T-helper 1 cell treated with Interleukin-12 subunit alpha and Interleukin-12 subunit beta and Interleukin-4 antibody, amounts not matched to agents 30 ng/mL and 1 ng/mL, for 36 hours (primary cell): Measurements from ENCODE around the gene THY1. TPM values are rescaled to one million over a fixed set of nuclear protein-coding genes. Genes with fewer than 3 reads are reported as not detected.

Experiments
- intact Hi-C: fragments of 100-400 bp; cut with micrococcal nuclease; formaldehyde crosslinking; loops from one replicate; pipeline ENCODE4 v1.15.1; 2024
- total RNA-seq: library from RNA; stranded (reverse); gene quantifications from 2 replicates; pipeline ENCODE4 v1.2.3, GENCODE V29; 2022

The THY1 gene
- total RNA-seq, 1 donor from 2014 or later: 3.5 TPM

DNA sequence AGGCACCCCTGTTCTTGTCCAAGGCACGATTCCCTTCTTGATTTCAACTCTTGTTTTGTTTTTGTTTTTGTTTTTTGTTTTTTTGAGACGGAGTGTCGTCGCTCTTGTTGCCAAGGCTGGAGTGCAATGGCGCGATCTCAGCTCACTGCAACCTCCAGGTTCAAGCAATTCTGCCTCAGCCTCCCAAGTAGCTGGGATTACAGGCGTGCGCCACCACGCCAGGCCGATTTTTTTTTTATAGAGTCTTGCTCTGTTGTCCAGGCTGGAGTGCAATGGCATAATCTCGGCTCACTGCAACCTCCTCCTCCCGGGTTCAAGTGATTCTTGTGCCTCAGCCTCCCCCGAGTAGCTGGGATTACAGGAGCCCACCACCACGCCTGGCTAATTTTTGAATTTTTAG is 40.5 kb downstream of the THY1 start:
- intact Hi-C loops: loop anchor here (5.0 to 10.0 kb wide), 2 partner anchors 325 to 342 kb away; partner anchors contain the start of genes HYOU1 and NECTIN1

GRCh38 chr11:119382101-119382500 is 40.9 kb downstream of the THY1 start:
- intact Hi-C loops: loop anchor here (5.0 to 10.0 kb wide), 2 partner anchors 325 to 343 kb away; partner anchors contain the start of genes HYOU1 and NECTIN1

GRCh38 chr11:119381181-119381988 is 41.6 kb downstream of the THY1 start, which contains the start of gene USP2:
Gene USP2, minus strand, starts transcription at chr11:119381690. Its CDS starts 8,210 bp downstream, at chr11:119373480.
- intact Hi-C loops: loop anchor here (1.0 to 10.0 kb wide), 8 partner anchors 17 to 343 kb away; partner anchors contain the start of genes CBL, HYOU1, NECTIN1 and RNF26

- intact Hi-C loops: loop anchor here (1.0 to 10.0 kb wide), 8 partner anchors 17 to 344 kb away; partner anchors contain the start of genes CBL, HYOU1, NECTIN1 and RNF26
Measured at GRCh38 chr11:119380827-119381180, 42.2 kb downstream of the THY1 start.

- intact Hi-C loops: loop anchor here (2.0 to 10.0 kb wide), 3 partner anchors 173 to 345 kb away; partner anchors contain the start of genes CBL, HYOU1 and NECTIN1
Measured at GRCh38 chr11:119380160-119380826, 42.7 kb downstream of the THY1 start.

- intact Hi-C loops: no loop called here
Measured at GRCh38 chr11:119378851-119379465, 44.0 kb downstream of the THY1 start.

DNA sequence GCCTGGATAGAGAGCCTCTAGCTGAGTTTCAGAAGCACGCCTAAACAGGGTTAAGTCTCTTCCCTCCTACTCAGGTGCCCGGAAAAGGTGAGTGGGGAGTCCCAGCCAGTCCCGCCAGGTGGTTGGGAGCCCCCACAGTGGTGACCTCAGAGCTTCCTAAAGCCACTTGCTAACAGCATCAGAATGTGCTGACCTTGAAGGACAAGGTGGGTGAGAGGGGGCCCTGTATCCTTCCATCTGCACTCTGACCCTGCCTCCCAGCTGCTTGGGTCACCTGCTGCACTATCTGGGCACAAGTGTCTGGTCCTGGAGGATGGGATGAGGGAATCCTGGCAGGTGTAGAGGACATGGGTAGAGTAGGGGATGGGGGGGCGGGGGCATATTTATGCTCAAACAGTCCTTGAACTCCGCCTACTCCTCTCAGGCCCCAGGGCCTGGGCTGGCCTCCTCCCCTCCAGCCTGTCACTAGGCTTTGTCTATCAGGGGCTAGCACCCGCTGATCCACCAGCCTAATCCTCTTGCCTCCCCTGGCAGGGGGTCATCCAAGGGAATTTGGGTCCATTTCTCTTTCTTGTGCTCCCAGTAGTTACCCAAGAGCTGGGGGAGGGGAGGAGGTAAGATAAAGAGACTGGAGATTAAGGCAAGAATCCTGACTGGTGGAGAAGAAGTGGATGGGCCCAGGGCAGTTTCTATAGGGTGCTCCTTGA is 44.9 kb downstream of the THY1 start:
- intact Hi-C loops: no loop called here

- intact Hi-C loops: no loop called here
Measured at GRCh38 chr11:119377112-119377901, 45.7 kb downstream of the THY1 start.

DNA sequence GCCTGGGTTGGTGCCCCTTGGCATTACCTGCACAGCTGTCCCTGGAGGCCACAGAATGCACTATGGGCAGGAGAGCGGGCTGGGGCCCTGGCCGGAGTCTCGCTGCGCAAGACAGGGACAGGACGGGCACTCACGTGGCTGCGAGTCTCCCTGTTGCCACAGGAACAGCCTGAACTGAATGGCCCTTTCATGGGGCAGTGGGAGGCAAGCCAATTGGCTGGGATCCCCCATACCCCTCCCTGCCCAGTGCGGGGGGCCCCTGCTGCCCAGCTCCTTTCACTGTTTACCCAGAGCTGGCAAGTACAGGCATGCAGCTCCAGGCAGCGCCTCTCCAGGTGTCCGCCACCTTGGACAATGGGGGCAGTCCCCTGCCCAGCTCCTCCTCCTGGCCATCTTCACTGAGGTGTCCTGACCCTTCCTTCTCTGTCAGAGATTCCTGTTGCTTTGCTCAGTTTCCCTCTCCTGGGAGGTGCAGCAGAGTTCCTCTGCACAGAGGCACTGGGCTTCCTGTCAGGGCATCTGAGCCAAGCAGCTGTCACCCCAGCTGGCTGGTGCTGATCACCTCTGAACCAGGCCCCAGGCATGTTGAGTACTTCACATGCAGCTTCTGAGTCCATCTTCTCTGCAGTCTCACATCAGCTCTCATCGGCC is 46.6 kb downstream of the THY1 start:
- intact Hi-C loops: no loop called here

DNA sequence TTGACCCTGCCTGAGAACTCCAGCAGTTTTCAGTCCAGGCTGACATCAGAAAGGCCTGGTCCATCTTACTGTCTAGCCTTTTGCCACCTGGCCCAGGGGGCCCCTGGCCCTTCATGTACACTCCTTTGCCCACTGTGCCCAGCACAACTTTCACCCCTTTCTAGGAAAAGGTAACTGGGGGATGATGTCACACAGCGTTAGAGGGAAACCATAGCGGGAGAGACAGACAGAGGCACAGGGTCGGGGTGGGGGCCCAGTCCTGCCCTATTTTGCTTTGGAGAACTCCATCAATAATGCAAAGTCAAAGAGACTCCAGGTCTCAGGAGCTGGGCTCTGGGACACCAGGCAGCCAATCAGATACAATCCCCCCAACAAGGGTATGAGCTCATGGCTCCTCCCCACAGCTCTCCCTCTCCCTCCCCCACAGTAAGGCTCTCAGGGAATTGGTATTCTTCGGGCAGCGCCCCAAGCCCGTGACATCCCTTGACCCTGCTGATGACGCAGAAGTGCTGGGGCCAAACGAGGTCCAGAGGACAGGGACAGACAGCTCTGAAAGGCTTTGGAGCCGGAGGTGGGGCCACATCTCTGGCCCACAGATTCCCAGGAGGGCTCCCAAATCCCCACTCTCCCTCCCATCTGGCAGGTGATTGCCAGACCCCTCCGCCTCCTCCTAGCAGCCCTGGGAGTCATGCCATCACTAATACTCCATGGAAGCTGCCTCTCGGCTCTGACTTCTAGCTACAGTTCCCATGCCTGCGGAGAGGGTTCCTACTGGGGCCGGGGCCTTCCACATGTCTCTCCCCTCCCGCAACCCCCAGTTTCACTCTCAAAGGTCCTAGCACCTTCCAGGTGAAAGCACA is 47.4 kb downstream of the THY1 start:
- intact Hi-C loops: no loop called here

DNA sequence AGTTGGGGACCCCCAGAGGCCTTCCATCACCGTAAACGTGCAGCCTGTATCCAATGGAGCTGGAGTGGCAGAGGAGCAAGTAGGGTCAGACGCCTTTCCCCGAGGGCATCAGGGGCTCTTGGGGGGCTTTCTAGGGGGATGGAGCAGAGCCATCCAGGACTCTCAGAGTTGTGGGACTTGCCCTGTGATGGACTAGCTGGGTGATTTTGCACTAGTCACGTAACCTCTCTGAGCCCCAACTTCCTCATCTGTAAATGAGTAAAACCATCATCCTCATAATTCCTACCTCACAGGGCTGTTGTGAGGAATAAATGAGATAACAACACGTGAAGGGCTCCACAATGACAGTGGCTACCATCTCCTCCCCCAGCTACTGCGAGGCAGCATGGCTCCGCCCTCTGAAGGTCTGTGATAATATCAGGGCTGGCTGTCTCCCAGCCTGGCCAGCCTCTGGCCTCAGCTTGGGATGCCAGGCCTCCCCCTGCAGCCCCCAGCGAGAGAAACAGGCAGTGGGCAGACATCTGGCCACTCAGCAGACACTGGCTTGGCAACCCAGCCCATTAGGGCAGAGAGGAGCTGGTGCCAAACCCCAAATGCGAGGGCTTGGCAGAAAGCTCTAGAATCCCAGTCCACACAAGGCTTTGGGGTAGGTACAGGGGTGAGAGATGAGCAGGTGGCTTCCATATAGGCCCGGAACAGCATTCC is 48.2 kb downstream of the THY1 start:
- intact Hi-C loops: loop anchor here (1.0 kb wide), 1 partner anchor 18 kb away; no protein-coding TSS in a partner anchor

DNA sequence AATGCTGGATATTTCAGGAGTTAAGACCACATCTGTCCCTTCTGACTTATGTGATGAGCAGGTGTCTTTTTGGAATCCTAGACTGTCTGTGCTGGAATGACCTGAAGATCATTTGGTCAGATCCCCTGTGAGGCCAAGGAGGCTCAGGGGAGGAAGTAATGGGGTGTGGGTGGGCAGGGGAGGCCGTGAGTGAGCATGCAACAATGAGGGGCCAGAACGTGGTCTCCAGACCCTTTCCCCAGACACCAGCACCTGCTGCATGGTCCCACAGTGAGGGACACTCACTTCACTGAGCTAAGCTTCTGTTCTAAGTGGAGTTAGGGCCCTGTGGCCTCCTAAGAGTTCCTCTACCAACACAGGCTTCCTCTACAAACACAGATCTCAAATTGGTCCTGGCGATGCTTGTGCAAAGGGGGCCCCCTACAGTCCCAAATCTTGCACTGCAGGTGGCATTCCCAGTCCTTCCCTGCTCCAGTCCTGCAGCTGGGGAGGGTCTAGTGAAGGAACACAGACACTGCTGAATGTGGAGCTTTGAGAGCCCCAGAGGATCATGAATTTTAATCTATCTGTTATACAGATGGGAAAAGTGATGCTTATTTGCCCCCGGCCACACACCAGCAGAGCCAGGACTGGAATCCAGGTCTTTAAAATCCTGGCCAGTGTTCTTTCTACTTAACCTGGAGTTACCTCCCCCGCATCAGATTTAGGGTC is 48.9 kb downstream of the THY1 start:
- intact Hi-C loops: loop anchor here (1.0 kb wide), 1 partner anchor 18 kb away; no protein-coding TSS in a partner anchor

- intact Hi-C loops: no loop called here
Measured at GRCh38 chr11:119373059-119373920, 49.7 kb downstream of the THY1 start.

GRCh38 chr11:119372260-119373058 is 50.5 kb downstream of the THY1 start:
- intact Hi-C loops: no loop called here

DNA sequence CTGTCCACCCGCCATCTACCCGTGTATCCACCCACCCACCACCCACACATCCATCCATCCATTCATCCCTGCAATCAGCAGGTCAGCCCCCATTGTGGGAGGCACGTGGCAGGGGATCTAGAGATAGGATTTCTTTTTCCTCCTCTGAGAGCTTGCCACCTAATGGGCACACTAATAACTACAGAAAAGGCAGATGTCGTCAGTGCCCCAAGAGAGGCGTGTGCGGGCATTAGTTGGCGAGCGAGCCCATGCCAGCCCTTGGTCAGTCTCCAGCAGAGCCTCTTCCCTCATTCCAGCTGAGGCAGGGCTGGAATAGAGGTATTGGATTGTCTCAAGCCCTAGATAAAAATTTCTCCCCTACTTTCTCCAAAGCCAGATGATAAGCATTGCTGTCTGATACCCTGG is 51.2 kb downstream of the THY1 start:
- intact Hi-C loops: no loop called here
